ENCODE data around the gene IPO7. TPM values are rescaled to one million over a fixed set of nuclear protein-coding genes. Genes with fewer than 3 reads are reported as not detected.

Gene IPO7
- total RNA-seq (10 to 100 TPM; 43.5 to 47.1 TPM), polyA plus RNA-seq (10 to 100 TPM in 1 of 2 donors, 1 to 10 TPM in 1; 6.4 to 21.0 TPM)

DNA sequence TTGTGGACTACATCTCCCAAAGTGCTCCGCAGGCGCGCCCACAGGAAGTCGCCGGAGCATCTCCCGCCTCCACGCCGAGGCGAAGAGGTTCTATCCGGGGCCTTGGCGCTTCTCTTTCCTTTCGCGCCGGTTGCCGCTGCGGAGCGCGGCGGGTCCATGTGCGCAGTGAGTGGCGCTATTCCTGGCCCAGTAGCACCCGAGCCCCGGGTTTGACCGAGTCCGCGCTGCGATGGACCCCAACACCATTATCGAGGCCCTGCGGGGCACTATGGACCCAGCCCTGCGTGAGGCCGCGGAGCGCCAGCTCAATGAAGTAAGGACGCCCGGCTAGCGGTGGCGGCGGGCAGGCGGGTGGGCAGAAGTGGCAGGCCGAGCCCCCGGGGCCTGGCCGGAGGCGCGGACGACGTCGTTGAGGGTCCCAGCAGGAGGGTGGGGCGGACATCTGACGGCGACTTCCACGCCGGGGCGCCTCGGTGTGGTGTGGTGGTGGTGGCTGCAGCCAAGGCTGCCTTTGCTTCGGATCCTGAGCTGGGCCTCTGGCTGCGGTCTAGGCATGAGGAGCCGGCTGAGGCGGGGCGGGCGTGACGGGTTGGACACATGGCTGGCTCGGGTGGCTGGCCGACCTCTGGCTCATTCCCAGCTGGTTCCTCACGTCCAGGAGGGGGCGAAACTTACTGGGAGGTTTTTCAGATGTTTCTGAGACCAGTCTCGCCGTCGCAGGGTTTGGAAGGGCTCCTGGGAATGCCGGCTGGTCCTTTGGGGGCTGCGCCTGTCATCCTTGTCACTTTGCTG lies at the start of gene IPO7:
IPO7 (plus strand) TSS at position 118 of the 792 bp plus-strand sequence; CDS start at position 230, 112 bp downstream.
- H3K9me3 ChIP-seq (ENCODE audit: control insufficient read depth in 4 of 4, low read length in 3 of 4): no peaks in the 10 kb centered on the region
- DNase-seq (ENCODE audit: low spot score): peak; percentile 86
- peak within 1 kb of the TSS; percentile 66 to 70 for H3K9ac ChIP-seq (ENCODE audit: low read depth in 1 of 2, low read length in 2 of 2)
- TF ChIP-seq, protein P1, sequence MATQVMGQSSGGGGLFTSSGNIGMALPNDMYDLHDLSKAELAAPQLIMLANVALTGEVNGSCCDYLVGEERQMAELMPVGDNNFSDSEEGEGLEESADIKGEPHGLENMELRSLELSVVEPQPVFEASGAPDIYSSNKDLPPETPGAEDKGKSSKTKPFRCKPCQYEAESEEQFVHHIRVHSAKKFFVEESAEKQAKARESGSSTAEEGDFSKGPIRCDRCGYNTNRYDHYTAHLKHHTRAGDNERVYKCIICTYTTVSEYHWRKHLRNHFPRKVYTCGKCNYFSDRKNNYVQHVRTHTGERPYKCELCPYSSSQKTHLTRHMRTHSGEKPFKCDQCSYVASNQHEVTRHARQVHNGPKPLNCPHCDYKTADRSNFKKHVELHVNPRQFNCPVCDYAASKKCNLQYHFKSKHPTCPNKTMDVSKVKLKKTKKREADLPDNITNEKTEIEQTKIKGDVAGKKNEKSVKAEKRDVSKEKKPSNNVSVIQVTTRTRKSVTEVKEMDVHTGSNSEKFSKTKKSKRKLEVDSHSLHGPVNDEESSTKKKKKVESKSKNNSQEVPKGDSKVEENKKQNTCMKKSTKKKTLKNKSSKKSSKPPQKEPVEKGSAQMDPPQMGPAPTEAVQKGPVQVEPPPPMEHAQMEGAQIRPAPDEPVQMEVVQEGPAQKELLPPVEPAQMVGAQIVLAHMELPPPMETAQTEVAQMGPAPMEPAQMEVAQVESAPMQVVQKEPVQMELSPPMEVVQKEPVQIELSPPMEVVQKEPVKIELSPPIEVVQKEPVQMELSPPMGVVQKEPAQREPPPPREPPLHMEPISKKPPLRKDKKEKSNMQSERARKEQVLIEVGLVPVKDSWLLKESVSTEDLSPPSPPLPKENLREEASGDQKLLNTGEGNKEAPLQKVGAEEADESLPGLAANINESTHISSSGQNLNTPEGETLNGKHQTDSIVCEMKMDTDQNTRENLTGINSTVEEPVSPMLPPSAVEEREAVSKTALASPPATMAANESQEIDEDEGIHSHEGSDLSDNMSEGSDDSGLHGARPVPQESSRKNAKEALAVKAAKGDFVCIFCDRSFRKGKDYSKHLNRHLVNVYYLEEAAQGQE (IDR thresholded peaks at IDR 0.05): peak; percentile 83
- TF ChIP-seq, protein P2, sequence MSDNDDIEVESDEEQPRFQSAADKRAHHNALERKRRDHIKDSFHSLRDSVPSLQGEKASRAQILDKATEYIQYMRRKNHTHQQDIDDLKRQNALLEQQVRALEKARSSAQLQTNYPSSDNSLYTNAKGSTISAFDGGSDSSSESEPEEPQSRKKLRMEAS (IDR thresholded peaks at IDR 0.05): peak; percentile 89
- TF ChIP-seq YY1 (IDR thresholded peaks at IDR 0.05) (peak; percentile 50), TAF1 (conservative IDR thresholded peaks at IDR 0.05) (peak; percentile 86), HNF4A (conservative IDR thresholded peaks at IDR 0.05) (peak in 1 of 2 donors; percentile 1), HNF4G (IDR thresholded peaks at IDR 0.05) (no peak), RAD21 (IDR thresholded peaks at IDR 0.05) (peak in 1 of 2 donors; percentile 36), GABPA (IDR thresholded peaks at IDR 0.05 in 1 of 2, conservative IDR thresholded peaks at IDR 0.05 in 1 of 2) (peak; percentile 69 to 92), SP1 (IDR thresholded peaks at IDR 0.05) (peak; percentile 23), RXRA (IDR thresholded peaks at IDR 0.05) (no peak)
- TF ChIP-seq, protein P3, sequence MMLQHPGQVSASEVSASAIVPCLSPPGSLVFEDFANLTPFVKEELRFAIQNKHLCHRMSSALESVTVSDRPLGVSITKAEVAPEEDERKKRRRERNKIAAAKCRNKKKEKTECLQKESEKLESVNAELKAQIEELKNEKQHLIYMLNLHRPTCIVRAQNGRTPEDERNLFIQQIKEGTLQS (IDR thresholded peaks at IDR 0.05): no peak
- TF ChIP-seq, protein P4, sequence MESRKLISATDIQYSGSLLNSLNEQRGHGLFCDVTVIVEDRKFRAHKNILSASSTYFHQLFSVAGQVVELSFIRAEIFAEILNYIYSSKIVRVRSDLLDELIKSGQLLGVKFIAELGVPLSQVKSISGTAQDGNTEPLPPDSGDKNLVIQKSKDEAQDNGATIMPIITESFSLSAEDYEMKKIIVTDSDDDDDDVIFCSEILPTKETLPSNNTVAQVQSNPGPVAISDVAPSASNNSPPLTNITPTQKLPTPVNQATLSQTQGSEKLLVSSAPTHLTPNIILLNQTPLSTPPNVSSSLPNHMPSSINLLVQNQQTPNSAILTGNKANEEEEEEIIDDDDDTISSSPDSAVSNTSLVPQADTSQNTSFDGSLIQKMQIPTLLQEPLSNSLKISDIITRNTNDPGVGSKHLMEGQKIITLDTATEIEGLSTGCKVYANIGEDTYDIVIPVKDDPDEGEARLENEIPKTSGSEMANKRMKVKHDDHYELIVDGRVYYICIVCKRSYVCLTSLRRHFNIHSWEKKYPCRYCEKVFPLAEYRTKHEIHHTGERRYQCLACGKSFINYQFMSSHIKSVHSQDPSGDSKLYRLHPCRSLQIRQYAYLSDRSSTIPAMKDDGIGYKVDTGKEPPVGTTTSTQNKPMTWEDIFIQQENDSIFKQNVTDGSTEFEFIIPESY (IDR thresholded peaks at IDR 0.05): no peak
- TF ChIP-seq, protein P5, sequence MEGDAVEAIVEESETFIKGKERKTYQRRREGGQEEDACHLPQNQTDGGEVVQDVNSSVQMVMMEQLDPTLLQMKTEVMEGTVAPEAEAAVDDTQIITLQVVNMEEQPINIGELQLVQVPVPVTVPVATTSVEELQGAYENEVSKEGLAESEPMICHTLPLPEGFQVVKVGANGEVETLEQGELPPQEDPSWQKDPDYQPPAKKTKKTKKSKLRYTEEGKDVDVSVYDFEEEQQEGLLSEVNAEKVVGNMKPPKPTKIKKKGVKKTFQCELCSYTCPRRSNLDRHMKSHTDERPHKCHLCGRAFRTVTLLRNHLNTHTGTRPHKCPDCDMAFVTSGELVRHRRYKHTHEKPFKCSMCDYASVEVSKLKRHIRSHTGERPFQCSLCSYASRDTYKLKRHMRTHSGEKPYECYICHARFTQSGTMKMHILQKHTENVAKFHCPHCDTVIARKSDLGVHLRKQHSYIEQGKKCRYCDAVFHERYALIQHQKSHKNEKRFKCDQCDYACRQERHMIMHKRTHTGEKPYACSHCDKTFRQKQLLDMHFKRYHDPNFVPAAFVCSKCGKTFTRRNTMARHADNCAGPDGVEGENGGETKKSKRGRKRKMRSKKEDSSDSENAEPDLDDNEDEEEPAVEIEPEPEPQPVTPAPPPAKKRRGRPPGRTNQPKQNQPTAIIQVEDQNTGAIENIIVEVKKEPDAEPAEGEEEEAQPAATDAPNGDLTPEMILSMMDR (IDR thresholded peaks at IDR 0.05; ENCODE audit: low read depth, low read length, missing input control): peak; percentile 19
- peaks cover 0 to 16% (median 12%) of the 10 kb centered on the region in 4 donors for H3K4me1 ChIP-seq (ENCODE audit: control insufficient read depth in 4 of 4, insufficient read depth in 4 of 4, low read length in 3 of 4)
- H3K27me3 ChIP-seq (ENCODE audit: control insufficient read depth in 4 of 4, insufficient read depth in 4 of 4, low read length in 3 of 4): no peaks in the 10 kb centered on the region
- H3K4me3 ChIP-seq (ENCODE audit: low read depth in 1 of 3, low read length in 3 of 3): peak within 1 kb of the TSS; percentile 76 to 98 (median 80)
- H3K27ac ChIP-seq (ENCODE audit: low read depth in 1 of 2, low read length in 2 of 2): peak within 1 kb of the TSS; percentile 89 to 98
- peaks cover 0 to 1% (median 0%) of the 10 kb centered on the region in 4 donors for H3K36me3 ChIP-seq (ENCODE audit: control insufficient read depth in 4 of 4, insufficient read depth in 3 of 4, low read depth in 1 of 4, low read length in 3 of 4)
- WGBS: under 1% methylated on average over 70 of the region's 70 CpGs
